Testis (tissue), 3 donors: ENCODE data around the gene LZTS3. TPM values are rescaled to one million over a fixed set of nuclear protein-coding genes. Genes with fewer than 3 reads are reported as not detected.
"Not testable (repeated sequence)": the region's sequence is repeated elsewhere in the genome, so short reads cannot be mapped to it uniquely, and the experiment has no call there.

Experiments used
- DNase-seq: peaks from one replicate; pipeline ENCODE4 v3.0.0-alpha.2; 2019
- H3K27ac ChIP-seq, 2 donors: fragments of 200-600 bp; sonication (generic); one replicate each; pipeline ENCODE4 v1.5.1; 2019
- H3K27me3 ChIP-seq: fragments of 200-600 bp; sonication (generic); one replicate; pipeline ENCODE4 v1.5.1; 2019
- H3K36me3 ChIP-seq: fragments of 200-600 bp; sonication (generic); one replicate; pipeline ENCODE4 v1.5.1; 2017; ENCODE audit warnings: low read depth; ENCODE audit errors: missing control alignments
- H3K4me1 ChIP-seq: fragments of 200-600 bp; sonication (generic); one replicate; pipeline ENCODE4 v1.5.1; 2019
- H3K4me3 ChIP-seq, 2 donors: fragments of 200-600 bp; sonication (generic); one replicate each; pipeline ENCODE4 v1.5.1; 2017 to 2019
- H3K9me3 ChIP-seq: fragments of 200-600 bp; sonication (generic); one replicate; pipeline ENCODE4 v1.5.1; 2017
- POLR2A ChIP-seq: fragments of 450-650 bp; IDR thresholded peaks from one replicate; pipeline ENCODE4 v1.6.1; 2017; ENCODE audit warnings: antibody characterized with exemption, mild to moderate bottlenecking, moderate library complexity
- WGBS, 2 donors: methylation state at CpG; one replicate each; pipeline ENCODE4 v1.1.5; 2018; 5-methylcytosine and 5-hydroxymethylcytosine counted together
- intact Hi-C: fragments of 100-400 bp; cut with DNase I; formaldehyde crosslinking; loops from one replicate; pipeline ENCODE4 v1.15.1; 2023; ENCODE audit warnings: low total_unique reads
- polyA plus RNA-seq: library from polyadenylated mRNA; stranded (reverse); fragments of 350-450 nt; fragmentation: Illumina TruSeq; extraction: RNeasy Lipid Tissue Mini Kit (QIAGEN cat#74804); gene quantifications from one replicate; pipeline ENCODE4 v1.2.3, GENCODE V29; 2014; ENCODE audit warnings: low read depth, low replicate concordance; ENCODE audit not compliant: insufficient read depth
- total RNA-seq, 2 donors: library from RNA; depleted of rRNA; stranded (reverse); fragments of >200 nt; gene quantifications; one replicate each; pipeline ENCODE4 v1.2.3, GENCODE V29; 2016
- TF ChIP-seq, protein P1 (sequence below), 3 experiments: fragments of 450-650 bp in 2 of 3; fragments of 200-600 bp in 1 of 3; sonication (generic) in 1 of 3; IDR thresholded peaks; one replicate each; pipeline ENCODE4 v1.5.1; 2016 to 2019; ENCODE audit warnings: antibody characterized with exemption in 3 of 3, mild to moderate bottlenecking in 2 of 3, moderate library complexity in 1 of 3

Gene LZTS3
- total and polyA plus RNA-seq, 3 donors from 2014 or later, result 7.2 to 16.8 (median 13.9) TPM

GRCh38 chr20:3192226-3193015 is 19.1 kb upstream of the LZTS3 start:
- Histone ChIP-seq H3K9me3 (no peaks in the 10 kb centered on the region), H3K4me3 (no peak overlapping the region), H3K27ac (no peak overlapping the region), H3K27me3 (no peaks in the 10 kb centered on the region), H3K36me3 (peaks cover 7% of the 10 kb centered on the region), H3K4me1 (no peaks in the 10 kb centered on the region)
- no peak for DNase-seq
- WGBS, 2 donors, result 91 to 94% methylated on average over 16 to 18 of the region's 18 CpGs
- TF ChIP-seq POLR2A, result no peak
- TF ChIP-seq, protein P1, sequence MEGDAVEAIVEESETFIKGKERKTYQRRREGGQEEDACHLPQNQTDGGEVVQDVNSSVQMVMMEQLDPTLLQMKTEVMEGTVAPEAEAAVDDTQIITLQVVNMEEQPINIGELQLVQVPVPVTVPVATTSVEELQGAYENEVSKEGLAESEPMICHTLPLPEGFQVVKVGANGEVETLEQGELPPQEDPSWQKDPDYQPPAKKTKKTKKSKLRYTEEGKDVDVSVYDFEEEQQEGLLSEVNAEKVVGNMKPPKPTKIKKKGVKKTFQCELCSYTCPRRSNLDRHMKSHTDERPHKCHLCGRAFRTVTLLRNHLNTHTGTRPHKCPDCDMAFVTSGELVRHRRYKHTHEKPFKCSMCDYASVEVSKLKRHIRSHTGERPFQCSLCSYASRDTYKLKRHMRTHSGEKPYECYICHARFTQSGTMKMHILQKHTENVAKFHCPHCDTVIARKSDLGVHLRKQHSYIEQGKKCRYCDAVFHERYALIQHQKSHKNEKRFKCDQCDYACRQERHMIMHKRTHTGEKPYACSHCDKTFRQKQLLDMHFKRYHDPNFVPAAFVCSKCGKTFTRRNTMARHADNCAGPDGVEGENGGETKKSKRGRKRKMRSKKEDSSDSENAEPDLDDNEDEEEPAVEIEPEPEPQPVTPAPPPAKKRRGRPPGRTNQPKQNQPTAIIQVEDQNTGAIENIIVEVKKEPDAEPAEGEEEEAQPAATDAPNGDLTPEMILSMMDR (IDR thresholded peaks at IDR 0.05), result no peak
- intact Hi-C loops, result no loop called here

DNA sequence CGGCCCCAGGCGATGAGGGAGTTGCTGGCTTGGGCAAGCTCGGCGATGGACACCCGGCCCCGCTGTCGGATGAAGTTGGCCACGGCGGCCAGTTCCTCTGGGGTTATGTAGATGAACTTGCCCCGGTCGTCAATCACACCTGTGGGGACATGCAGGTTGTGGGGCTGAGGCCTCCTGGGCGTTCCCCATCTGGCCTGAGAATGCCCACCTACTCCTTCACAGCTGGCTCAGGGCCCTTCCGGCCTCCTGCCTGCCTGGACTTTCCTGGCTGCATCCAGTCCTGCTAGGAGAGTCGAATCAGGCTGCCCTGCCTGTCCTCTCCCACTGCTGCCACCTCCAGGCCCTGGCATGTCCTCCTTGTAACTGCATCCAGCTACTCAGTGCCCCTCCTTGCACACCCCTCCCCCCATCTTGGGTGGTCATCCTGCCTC is 17.3 kb upstream of the LZTS3 start:
- Histone ChIP-seq H3K9me3 (no peaks in the 10 kb centered on the region), H3K27me3 (no peaks in the 10 kb centered on the region), H3K4me1 (no peaks in the 10 kb centered on the region), H3K4me3 (no peak overlapping the region), H3K27ac (no peak overlapping the region), H3K36me3 (peaks cover 7% of the 10 kb centered on the region)
- intact Hi-C loops, result no loop called here
- TF ChIP-seq POLR2A, result no peak
- TF ChIP-seq, protein P1 (IDR thresholded peaks at IDR 0.05), result no peak
- no peak for DNase-seq
- WGBS, 2 donors, result 84 to 100% methylated on average over 1 to 14 of the region's 14 CpGs

- TF ChIP-seq, protein P1 (IDR thresholded peaks at IDR 0.05), result no peak
- no peak for TF ChIP-seq POLR2A
- WGBS, 2 donors, result 82 to 85% methylated on average over 4 of the region's 4 CpGs
- H3K27me3 ChIP-seq, result no peaks in the 10 kb centered on the region
- H3K9me3 ChIP-seq, result no peaks in the 10 kb centered on the region
- no peak for DNase-seq
- intact Hi-C loops, result no loop called here
- no peak overlapping the region for H3K27ac ChIP-seq
- H3K36me3 ChIP-seq, result peaks cover 4% of the 10 kb centered on the region
- H3K4me3 ChIP-seq, result no peak overlapping the region
- no peaks in the 10 kb centered on the region for H3K4me1 ChIP-seq
Measured at GRCh38 chr20:3189561-3190131, 16.3 kb upstream of the LZTS3 start.

GRCh38 chr20:3188823-3189413 is 15.6 kb upstream of the LZTS3 start:
- 78 to 83% methylated on average over 3 of the region's 3 CpGs for WGBS, 2 donors
- Histone ChIP-seq H3K36me3 (no peaks in the 10 kb centered on the region), H3K27me3 (no peaks in the 10 kb centered on the region), H3K27ac (no peak overlapping the region), H3K4me3 (no peak overlapping the region), H3K4me1 (no peaks in the 10 kb centered on the region), H3K9me3 (no peaks in the 10 kb centered on the region)
- TF ChIP-seq, protein P1 (IDR thresholded peaks at IDR 0.05), result no peak
- no peak for TF ChIP-seq POLR2A
- intact Hi-C loops, result no loop called here
- DNase-seq, result no peak

- DNase-seq, H3K4me1 ChIP-seq, H3K36me3 ChIP-seq, H3K27me3 ChIP-seq, H3K27ac ChIP-seq, H3K4me3 ChIP-seq, H3K9me3 ChIP-seq, intact Hi-C loops: not testable (repeated sequence)
- WGBS, 2 donors, result 91 to 98% methylated on average over 9 of the region's 9 CpGs
Measured at GRCh38 chr20:3187861-3188260, 14.5 kb upstream of the LZTS3 start.
